HG03175 (cell line): ENCODE results near the gene KANSL1.
"Not testable (repeated sequence)": the region's sequence is repeated elsewhere in the genome, so short reads cannot be mapped to it uniquely, and the experiment has no call there.

Experiments
- ATAC-seq: cut with Tn5 transposase; IDR thresholded peaks from one replicate; pipeline ENCODE4 v1.9.1; 2021; ENCODE audit warnings: mild to moderate bottlenecking, moderate library complexity; ENCODE audit not compliant: unreplicated experiment

The KANSL1 gene

GRCh38 chr17:46026166-46027047 lies 166.8 kb downstream of the KANSL1 start:
- ATAC-seq, result no peak

- ATAC-seq, result no peak
These were observed 167.6 kb downstream of the KANSL1 start for GRCh38 chr17:46025510-46026165.

GRCh38 chr17:46025060-46025459 lies 168.2 kb downstream of the KANSL1 start:
- ATAC-seq, result no peak

GRCh38 chr17:46024590-46024989 lies 168.6 kb downstream of the KANSL1 start:
- no peak for ATAC-seq

GRCh38 chr17:46023783-46024388 lies 169.3 kb downstream of the KANSL1 start:
- ATAC-seq, result no peak

GRCh38 chr17:46023366-46023765 lies 169.9 kb downstream of the KANSL1 start:
- not testable (repeated sequence) for ATAC-seq

GRCh38 chr17:46020998-46021397 lies 172.2 kb downstream of the KANSL1 start:
- no peak for ATAC-seq

- ATAC-seq, result peak; percentile 89
These were observed 173.0 kb downstream of the KANSL1 start for GRCh38 chr17:46020023-46020761.

- ATAC-seq, result not testable (repeated sequence)
These were observed 173.8 kb downstream of the KANSL1 start for GRCh38 chr17:46019408-46019925.

GRCh38 chr17:46013502-46014165 lies 179.6 kb downstream of the KANSL1 start:
- ATAC-seq, result no peak

GRCh38 chr17:46013127-46013501 lies 180.1 kb downstream of the KANSL1 start:
- ATAC-seq, result no peak

GRCh38 chr17:46012506-46013079 lies 180.6 kb downstream of the KANSL1 start:
- ATAC-seq, result no peak

- no peak for ATAC-seq
These were observed 181.3 kb downstream of the KANSL1 start for GRCh38 chr17:46011711-46012505.

- no peak for ATAC-seq
These were observed 182.5 kb downstream of the KANSL1 start for GRCh38 chr17:46010597-46011186.

GRCh38 chr17:46009681-46010596 lies 183.3 kb downstream of the KANSL1 start:
- no peak for ATAC-seq

- ATAC-seq, result no peak
These were observed 184.6 kb downstream of the KANSL1 start for GRCh38 chr17:46008591-46008990.

GRCh38 chr17:46007461-46007965 lies 185.7 kb downstream of the KANSL1 start:
- ATAC-seq, result no peak

- ATAC-seq, result not testable (repeated sequence)
These were observed 187.1 kb downstream of the KANSL1 start for GRCh38 chr17:46006082-46006481.
